DMS 273 treated with DMSO at 0.1 percent for 48 hours (cell line): ENCODE results near the gene CCL1.

Source experiments
- DNase-seq: peaks from one replicate; lab custom pipeline; 2025; lab: John Stamatoyannopoulos, UW

CCL1 gene

DNA sequence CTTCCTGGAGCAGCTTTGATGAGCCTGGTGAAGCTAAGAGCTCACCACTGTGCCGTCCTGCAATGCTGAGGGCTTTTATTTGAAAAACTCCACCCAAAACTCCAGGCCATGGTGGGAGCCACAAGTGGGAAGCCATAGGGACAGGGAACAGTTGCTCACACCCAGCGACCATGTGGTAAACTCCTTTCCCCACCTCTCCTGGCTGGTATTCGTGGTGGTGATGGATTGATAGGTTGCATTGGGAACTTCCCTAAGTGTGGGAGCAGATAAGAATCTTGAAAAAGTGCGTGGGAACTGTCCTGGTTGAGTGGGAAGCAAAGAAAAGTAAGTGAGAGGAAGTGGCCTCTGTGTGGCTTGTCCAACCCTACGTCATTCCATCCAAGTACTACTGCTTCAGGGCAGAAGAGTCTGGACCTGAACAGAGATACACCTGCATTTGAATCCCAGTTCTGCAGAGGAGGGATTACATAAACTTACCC lies at the start of gene CCL1:
CCL1 (minus strand) TSS at position 51 of the 479 bp plus-strand sequence. CDS start 72 bp downstream, outside the sequence.
- DNase-seq: no peak

DNA sequence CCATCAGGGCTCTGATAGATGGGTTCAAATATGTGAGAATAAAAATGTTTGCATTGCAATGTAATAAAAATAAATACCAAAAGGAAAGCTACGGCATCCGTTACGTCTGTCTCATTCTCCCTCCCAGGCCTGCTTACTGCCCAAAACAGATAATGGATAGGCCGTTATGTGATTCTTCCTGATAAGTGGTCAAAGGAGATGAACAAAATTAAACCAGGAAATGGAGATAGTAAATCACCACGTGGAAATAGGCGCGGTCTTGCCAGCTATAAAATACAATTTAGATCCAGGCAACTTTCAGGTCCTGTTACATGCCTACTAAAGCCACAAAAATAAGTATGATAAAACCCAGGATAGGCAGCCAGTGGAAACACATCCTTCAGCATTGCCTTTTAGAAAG lies 49.5 kb upstream of the CCL1 start:
- DNase-seq: no peak

GRCh38 chr17:34411646-34412421 lies 48.8 kb upstream of the CCL1 start:
- no peak for DNase-seq

- no peak for DNase-seq
Measured at GRCh38 chr17:34409352-34409751, 46.3 kb upstream of the CCL1 start.

DNA sequence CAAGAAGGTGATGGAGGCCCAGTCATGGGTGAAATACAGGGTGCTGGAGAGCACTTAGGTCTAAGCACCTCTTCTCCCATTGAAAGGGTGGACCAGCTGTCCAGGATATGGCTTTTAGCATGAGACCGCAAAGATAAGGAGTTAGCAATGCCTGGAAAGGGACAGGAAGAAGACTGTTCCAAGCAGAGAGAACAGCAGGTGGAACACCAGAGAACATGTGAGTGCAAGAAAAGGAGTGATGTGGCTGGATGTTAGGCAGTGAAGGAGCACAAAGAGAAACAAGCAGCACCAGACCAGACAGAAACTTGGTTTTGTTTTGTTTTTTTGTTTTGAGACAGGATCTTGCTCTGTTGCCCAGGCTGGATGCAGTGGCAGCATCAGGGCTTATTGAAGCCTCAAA lies 45.4 kb upstream of the CCL1 start:
- DNase-seq: no peak

DNA sequence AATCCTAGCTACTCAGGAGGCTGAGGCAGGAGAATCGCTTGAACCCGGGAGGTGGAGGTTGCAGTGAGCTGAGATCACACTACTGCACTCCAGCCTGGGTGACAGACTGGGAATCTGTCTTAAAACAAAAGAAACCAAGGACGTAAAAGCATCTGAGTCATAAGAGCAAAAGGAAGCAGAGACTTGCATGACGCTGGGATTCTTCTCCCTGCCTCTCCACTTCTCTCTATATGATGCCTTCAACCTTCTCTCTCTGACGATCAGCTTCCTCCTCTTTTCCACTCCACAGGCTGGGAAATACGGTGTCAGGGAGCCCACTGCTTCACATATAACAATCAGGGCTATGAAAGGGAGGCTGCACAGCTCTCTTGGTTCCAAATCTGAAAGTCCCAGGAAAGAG lies 43.2 kb upstream of the CCL1 start:
- DNase-seq: no peak

GRCh38 chr17:34403006-34403405 lies 40.0 kb upstream of the CCL1 start:
- no peak for DNase-seq

GRCh38 chr17:34401165-34401564 lies 38.1 kb upstream of the CCL1 start:
- DNase-seq: no peak

DNA sequence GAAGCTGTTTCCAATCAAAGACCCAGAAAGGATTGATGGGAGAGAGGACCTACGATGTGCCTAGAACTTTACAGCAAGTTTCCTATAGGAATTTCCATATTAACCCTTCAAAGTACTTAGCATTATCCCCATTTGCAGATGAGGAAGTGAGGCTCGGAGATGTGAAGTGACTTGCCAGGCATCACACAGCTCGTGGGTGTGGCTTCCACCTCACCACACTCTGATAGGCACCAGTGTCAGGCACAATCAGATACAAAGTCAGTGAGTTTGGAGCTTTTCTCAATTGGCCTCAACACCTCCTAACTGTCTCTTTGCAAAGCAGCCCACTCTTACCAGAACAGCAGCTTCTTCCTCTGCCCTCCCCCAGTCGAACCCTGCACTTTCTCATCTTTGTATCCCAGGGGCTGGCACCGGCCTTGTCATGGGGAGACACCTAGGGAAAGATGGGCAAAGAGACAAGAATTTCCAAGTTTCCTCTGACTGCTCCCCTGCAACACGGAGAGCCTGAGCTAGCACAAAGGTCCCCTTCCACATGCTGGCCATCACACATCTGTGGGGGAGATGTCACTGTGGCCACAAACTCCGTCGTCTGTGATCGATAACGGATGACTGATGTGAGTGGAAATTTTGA lies 37.4 kb upstream of the CCL1 start:
- DNase-seq: no peak

DNA sequence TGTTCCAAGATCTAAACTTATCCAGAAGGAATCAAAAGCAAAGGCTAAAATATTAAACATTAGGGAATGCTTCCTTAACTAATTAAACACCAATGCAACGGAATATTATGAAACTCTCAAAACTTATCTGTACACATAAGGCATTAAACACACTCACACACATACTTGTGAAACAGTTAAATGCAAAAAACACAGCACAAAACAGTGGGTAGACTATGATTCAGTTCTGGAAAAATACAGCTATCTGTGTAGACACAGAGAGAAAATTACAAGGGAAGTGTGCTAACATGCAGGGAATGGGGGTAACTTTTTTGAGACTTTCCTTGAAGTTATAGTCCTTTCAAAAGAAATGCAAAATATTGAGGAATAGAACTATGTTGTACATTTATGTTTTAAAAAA lies 36.7 kb upstream of the CCL1 start:
- no peak for DNase-seq

GRCh38 chr17:34398990-34399389 lies 36.0 kb upstream of the CCL1 start:
- no peak for DNase-seq

DNA sequence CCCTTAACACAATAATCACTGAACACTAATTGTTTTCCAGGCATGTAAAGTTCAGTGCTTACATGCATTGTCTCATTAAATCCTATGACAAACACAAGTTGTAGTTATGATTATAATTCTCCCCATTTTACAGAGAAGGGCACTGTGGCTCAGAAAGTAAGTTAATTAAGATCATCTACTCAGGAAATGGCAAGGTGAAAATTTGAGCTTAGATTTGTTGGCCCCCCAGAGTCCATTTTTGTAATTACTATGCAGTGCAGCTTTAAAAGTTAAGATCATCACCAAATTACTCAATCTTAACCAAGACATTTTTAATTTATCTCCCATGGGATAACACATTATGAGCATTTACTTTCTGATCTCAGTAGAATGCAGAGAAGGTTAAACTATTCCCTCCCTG lies 34.2 kb upstream of the CCL1 start:
- DNase-seq: no peak

- DNase-seq: no peak
Measured at GRCh38 chr17:34393401-34393800, 30.4 kb upstream of the CCL1 start.

DNA sequence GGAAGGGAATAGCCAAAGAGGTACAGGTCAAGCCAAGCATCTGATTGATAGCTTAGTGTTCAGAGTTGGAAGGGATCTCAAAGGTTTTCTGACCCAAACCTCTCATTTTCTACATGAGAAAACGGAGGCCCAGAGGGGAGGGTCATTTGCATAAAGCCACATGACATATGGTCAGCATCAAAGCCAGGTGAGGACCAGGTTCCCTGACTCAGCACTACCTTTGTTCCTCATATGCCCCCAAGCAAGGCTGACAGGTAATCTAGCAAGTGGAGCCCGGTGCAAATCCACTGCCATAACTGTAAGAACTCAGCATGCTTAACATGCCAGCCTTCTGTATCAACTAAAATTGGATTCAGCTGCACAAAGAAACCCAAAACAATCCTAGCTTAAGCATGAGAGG lies 28.2 kb upstream of the CCL1 start:
- no peak for DNase-seq

DNA sequence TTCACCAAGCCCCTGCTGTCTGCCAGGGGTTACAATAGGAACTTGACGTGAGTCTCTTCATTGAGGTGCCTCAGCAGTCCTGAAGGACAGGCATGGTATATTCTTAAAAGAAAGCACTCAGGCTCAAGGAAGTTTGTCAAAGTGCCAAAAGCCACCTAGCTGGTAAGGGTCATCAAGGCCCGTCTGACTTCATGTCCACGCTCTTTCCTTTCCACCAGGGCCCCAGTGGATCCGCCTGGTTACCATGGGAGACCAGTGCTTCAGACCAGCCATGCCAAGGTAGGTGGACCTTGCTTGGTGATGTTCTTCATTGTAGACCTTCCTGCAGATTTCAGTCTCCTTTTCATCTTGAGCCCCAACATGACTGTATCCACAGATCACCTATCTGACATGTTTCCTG lies 27.6 kb upstream of the CCL1 start:
- no peak for DNase-seq

DNA sequence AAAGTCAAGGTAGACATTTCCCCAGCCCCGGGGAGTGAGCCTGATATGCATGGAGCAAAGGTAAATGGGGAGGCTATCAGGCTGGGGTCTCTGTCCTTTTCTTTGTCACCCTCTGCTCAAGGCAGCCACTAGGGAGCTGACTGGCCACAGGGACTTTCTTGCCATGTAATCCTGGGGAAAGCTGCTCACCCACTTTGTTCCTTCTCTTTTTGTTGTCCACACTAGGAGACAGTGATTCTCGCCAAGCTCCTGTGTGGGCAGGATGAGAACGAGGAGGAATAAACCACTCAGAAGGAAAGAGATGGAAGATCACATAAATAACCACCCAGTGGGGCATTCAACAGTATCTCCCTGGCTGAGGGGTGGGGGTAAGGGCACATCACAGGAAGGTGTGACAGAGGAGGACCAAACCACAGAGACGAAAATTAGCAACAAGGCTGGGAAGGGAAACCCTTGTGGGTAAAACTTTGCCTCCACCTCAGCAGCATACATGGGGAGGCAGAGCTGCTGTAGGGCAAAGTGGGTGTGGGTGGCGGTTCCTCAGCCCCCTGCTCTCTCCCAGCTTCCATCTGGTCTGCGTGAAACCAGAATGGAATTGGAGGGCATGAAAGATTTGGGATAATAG lies 26.2 kb upstream of the CCL1 start:
- no peak for DNase-seq

DNA sequence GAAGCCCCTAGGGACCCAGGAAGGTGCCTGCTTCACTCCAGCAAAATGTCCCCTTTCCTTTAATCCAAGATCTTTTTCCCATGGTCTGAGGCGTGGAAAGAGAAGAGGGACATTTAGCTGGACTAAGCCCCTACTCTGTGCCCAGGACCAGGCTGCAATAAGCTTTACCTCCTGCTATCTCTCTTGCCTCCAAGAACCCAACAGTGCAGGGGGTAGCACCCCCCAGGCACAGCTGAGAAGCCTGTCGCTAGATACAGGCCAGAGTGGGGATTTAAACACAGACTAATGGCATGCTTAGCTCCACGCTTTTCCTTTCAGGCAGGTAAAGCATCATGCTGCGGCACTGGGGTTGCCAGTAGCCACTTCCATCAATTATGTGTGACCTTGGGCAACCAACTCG lies 24.5 kb upstream of the CCL1 start:
- no peak for DNase-seq

- DNase-seq: no peak
Measured at GRCh38 chr17:34386697-34387550, 23.9 kb upstream of the CCL1 start.

GRCh38 chr17:34386343-34386696 lies 23.3 kb upstream of the CCL1 start:
- DNase-seq: no peak

GRCh38 chr17:34384822-34385605 lies 22.0 kb upstream of the CCL1 start:
- no peak for DNase-seq

DNA sequence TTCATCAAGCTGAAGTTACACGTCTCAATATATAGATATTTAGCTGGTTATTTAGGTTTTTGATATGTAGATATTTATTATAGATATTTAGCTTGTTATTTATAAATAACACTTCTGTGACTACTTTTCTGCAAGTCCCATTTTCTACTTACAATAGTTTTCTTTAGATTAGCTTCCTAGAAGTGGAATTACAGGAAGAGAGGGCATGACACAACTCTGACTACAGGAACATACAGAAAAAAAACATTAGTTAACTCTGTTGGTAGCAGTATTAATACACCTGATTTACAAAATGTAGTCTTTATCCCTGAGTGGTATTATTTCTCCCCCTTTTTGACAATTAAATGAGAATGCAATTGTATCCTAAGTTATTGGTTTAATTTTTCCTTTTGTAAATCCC lies 21.2 kb upstream of the CCL1 start:
- DNase-seq: no peak

- no peak for DNase-seq
Measured at GRCh38 chr17:34383216-34383615, 20.2 kb upstream of the CCL1 start.
